H1 (cell line): ENCODE data around the gene DISC1.

ENCODE experiments used
- ASH2L ChIP-seq: fragments of 200-600, 300-600 bp; sonication (generic); IDR thresholded peaks from one replicate; pipeline ENCODE4 v1.7.1; 2017; ENCODE audit warnings: low read length
- CHD2 ChIP-seq: IDR thresholded peaks from 2 replicates; pipeline ENCODE4 v1.6.1; 2012; ENCODE audit warnings: low read length, improper control_type of control experiment
- EGR1 ChIP-seq: IDR thresholded peaks from 2 replicates; pipeline ENCODE4 v1.6.1; 2011; ENCODE audit warnings: low read depth, low read length, borderline replicate concordance
- EZH2 ChIP-seq: fragments of 200-600 bp; sonication (generic); IDR thresholded peaks from 2 replicates; pipeline ENCODE4 v1.7.1; 2012; ENCODE audit warnings: low read depth, mild to moderate bottlenecking, moderate library complexity, low read length, inconsistent platforms; ENCODE audit not compliant: severe bottlenecking
- PHF8 ChIP-seq: fragments of 200-600 bp; sonication (generic); conservative IDR thresholded peaks from 2 replicates; pipeline ENCODE4 v1.7.1; 2012; ENCODE audit warnings: low read depth, mild to moderate bottlenecking, inconsistent platforms, low read length, moderate library complexity
- POLR2A ChIP-seq, 2 experiments: IDR thresholded peaks; 1 replicate in 1 of 2; 2 replicates in 1 of 2; pipeline ENCODE4 v1.6.1; 2011; ENCODE audit warnings: low read depth in 2 of 2, low read length in 2 of 2, mild to moderate bottlenecking in 2 of 2; ENCODE audit errors: control extremely low read depth in 1 of 2
- RAD21 ChIP-seq, 2 experiments: IDR thresholded peaks in 1 of 2; conservative IDR thresholded peaks in 1 of 2; 2 replicates each; pipeline ENCODE4 v1.6.1; 2011; ENCODE audit warnings: low read depth in 2 of 2, low read length in 2 of 2, improper control_type of control experiment in 1 of 2, inconsistent platforms in 1 of 2, mild to moderate bottlenecking in 1 of 2, moderate library complexity in 1 of 2
- TF ChIP-seq, protein P1 (sequence below), 3 experiments: IDR thresholded peaks; 1 replicate in 2 of 3; 2 replicates in 1 of 3; pipeline versions ENCODE4 v1.5.1 to v1.6.1; 2011; ENCODE audit warnings: low read length in 3 of 3, mild to moderate bottlenecking in 3 of 3, inconsistent platforms in 2 of 3, low read depth in 1 of 3, moderate library complexity in 1 of 3; ENCODE audit not compliant: insufficient read depth in 1 of 3; ENCODE audit errors: control extremely low read depth in 1 of 3

DNA sequence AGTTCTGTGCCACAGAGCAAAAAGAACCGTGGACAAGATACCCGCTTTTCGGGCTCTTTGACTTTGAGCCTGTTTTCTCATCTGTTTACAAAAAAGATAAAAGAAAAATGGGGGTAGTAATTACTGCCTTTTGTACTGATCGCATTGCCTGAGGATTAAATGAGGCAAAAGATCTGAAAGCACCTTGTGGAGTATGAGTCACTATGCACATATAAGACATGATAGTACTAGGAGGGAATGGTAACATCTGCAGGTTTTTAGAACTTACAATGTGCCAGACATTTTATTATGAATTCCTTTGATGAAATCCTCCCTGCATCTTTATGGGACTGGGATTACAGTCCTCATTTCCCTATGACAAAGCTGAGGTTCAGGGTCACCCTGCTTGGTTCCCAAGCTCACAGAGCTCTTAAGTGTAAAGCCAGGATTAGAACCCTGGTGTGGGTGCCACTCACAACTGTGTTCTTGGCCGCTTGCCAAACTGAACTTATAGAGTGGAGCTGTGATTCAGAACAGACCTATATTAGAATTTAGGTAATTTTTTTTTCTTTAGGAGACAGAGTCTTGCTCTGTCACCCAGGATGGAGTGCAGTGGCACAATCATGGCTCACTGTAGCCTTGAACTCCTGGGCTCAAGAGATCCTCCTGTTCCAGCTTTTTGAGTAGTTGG lies 1.8 kb downstream of the DISC1 start:
- TF ChIP-seq, protein P1, sequence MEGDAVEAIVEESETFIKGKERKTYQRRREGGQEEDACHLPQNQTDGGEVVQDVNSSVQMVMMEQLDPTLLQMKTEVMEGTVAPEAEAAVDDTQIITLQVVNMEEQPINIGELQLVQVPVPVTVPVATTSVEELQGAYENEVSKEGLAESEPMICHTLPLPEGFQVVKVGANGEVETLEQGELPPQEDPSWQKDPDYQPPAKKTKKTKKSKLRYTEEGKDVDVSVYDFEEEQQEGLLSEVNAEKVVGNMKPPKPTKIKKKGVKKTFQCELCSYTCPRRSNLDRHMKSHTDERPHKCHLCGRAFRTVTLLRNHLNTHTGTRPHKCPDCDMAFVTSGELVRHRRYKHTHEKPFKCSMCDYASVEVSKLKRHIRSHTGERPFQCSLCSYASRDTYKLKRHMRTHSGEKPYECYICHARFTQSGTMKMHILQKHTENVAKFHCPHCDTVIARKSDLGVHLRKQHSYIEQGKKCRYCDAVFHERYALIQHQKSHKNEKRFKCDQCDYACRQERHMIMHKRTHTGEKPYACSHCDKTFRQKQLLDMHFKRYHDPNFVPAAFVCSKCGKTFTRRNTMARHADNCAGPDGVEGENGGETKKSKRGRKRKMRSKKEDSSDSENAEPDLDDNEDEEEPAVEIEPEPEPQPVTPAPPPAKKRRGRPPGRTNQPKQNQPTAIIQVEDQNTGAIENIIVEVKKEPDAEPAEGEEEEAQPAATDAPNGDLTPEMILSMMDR (IDR thresholded peaks at IDR 0.05; ENCODE audit: control extremely low read depth in 1 of 3, insufficient read depth in 1 of 3, low read depth in 1 of 3, low read length in 3 of 3): no peak
- TF ChIP-seq EGR1: no peak
- no peak for TF ChIP-seq CHD2
- no peak for TF ChIP-seq ASH2L
- TF ChIP-seq PHF8: no peak
- no peak for TF ChIP-seq POLR2A (IDR thresholded peaks at IDR 0.05; ENCODE audit: control extremely low read depth in 1 of 2, low read depth in 2 of 2, low read length in 2 of 2)
- TF ChIP-seq RAD21 (IDR thresholded peaks at IDR 0.05 in 1 of 2, conservative IDR thresholded peaks at IDR 0.05 in 1 of 2; ENCODE audit: low read depth in 2 of 2, low read length in 2 of 2): no peak
- no peak for TF ChIP-seq EZH2
